HepG2 (cell line): ENCODE measurements around the gene SUOX. TPM values are rescaled to one million over a fixed set of nuclear protein-coding genes. Genes with fewer than 3 reads are reported as not detected.
A peak's percentile ranks its signal among the peaks of the same experiment; 100 is the strongest.

Experiments used
- BHLHE40 ChIP-seq: IDR thresholded peaks from 2 replicates; pipeline ENCODE4 v1.6.1; 2011; ENCODE audit warnings: low read length, improper control_type of control experiment
- DPF2 ChIP-seq: sonication (generic); formaldehyde crosslinking; IDR thresholded peaks from 2 replicates; pipeline ENCODE4 v1.4.0; 2020; ENCODE audit warnings: mild to moderate bottlenecking, low read depth, missing genetic modification reagents, borderline replicate concordance
- EHMT2 ChIP-seq: fragments of 200-600 bp; sonication (generic); IDR thresholded peaks from 2 replicates; pipeline ENCODE4 v1.7.0; 2017; ENCODE audit warnings: antibody characterized with exemption, low read depth, low read length, borderline replicate concordance
- GLMP ChIP-seq: sonication (generic); formaldehyde crosslinking; IDR thresholded peaks from 2 replicates; pipeline ENCODE4 v1.9.0; 2021; ENCODE audit warnings: missing genetic modification reagents, mild to moderate bottlenecking, borderline replicate concordance
- KLF15 ChIP-seq: sonication (generic); formaldehyde crosslinking; IDR thresholded peaks from 2 replicates; pipeline ENCODE4 v1.8.1; 2023; ENCODE audit warnings: borderline replicate concordance, mild to moderate bottlenecking, inconsistent platforms, missing genetic modification reagents, mixed read lengths
- SKIL ChIP-seq: sonication (generic); formaldehyde crosslinking; IDR thresholded peaks from 2 replicates; pipeline ENCODE4 v1.8.0; 2022; ENCODE audit warnings: missing genetic modification reagents, mild to moderate bottlenecking, moderate library complexity, borderline replicate concordance
- SNRNP70 ChIP-seq: fragments of 200-400 bp; formaldehyde crosslinking; IDR thresholded peaks from 2 replicates; pipeline ENCODE4 v1.6.1; 2017; ENCODE audit warnings: mild to moderate bottlenecking, low read depth, low read length, moderate library complexity
- SP1 ChIP-seq, 2 experiments: fragments of 450-650 bp in 1 of 2; sonication (generic) in 1 of 2; formaldehyde crosslinking in 1 of 2; IDR thresholded peaks; 2 replicates each; pipeline versions ENCODE4 v1.4.0 to v1.6.1; 2016 to 2020; ENCODE audit warnings: missing genetic modification reagents in 1 of 2
- TSC22D2 ChIP-seq: sonication (generic); formaldehyde crosslinking; IDR thresholded peaks from 2 replicates; pipeline ENCODE4 v1.5.1; 2020; ENCODE audit warnings: missing genetic modification reagents, mild to moderate bottlenecking, borderline replicate concordance
- ZHX2 ChIP-seq, 2 experiments: sonication (generic) in 1 of 2; formaldehyde crosslinking in 1 of 2; IDR thresholded peaks; 2 replicates each; pipeline versions ENCODE4 v1.6.1 to v1.9.0; 2014 to 2022; ENCODE audit warnings: antibody characterized with exemption in 1 of 2, borderline replicate concordance in 1 of 2, inconsistent platforms in 1 of 2, low read depth in 1 of 2, missing genetic modification reagents in 1 of 2
- ZMYM4 ChIP-seq: sonication (generic); formaldehyde crosslinking; IDR thresholded peaks from 2 replicates; pipeline ENCODE4 v1.8.1; 2023; ENCODE audit warnings: mild to moderate bottlenecking, missing genetic modification reagents
- ZNF124 ChIP-seq: sonication (generic); formaldehyde crosslinking; IDR thresholded peaks from 2 replicates; pipeline ENCODE4 v1.4.0; 2020; ENCODE audit warnings: missing genetic modification reagents
- ZNF543 ChIP-seq: sonication (generic); formaldehyde crosslinking; IDR thresholded peaks from 2 replicates; pipeline ENCODE4 v1.4.0; 2020; ENCODE audit warnings: mild to moderate bottlenecking, missing genetic modification reagents
- ZNF549 ChIP-seq: sonication (generic); formaldehyde crosslinking; IDR thresholded peaks from 2 replicates; pipeline ENCODE4 v1.5.0; 2020; ENCODE audit warnings: missing genetic modification reagents
- ZNF557 ChIP-seq: sonication (generic); formaldehyde crosslinking; IDR thresholded peaks from 2 replicates; pipeline ENCODE4 v1.4.0; 2020; ENCODE audit warnings: missing genetic modification reagents
- ZNF605 ChIP-seq: sonication (generic); formaldehyde crosslinking; IDR thresholded peaks from 2 replicates; pipeline ENCODE4 v1.8.0; 2022; ENCODE audit warnings: mild to moderate bottlenecking, missing genetic modification reagents
- ZNF629 ChIP-seq: sonication (generic); formaldehyde crosslinking; conservative IDR thresholded peaks from 2 replicates; pipeline ENCODE4 v1.5.0; 2020; ENCODE audit warnings: missing genetic modification reagents
- ZNF674 ChIP-seq: sonication (generic); formaldehyde crosslinking; IDR thresholded peaks from 2 replicates; pipeline ENCODE4 v1.5.0; 2020; ENCODE audit warnings: low read depth, mild to moderate bottlenecking, missing genetic modification reagents
- ZNF816 ChIP-seq: sonication (generic); formaldehyde crosslinking; IDR thresholded peaks from 2 replicates; pipeline ENCODE4 v1.8.0; 2022; ENCODE audit warnings: missing genetic modification reagents, mild to moderate bottlenecking, borderline replicate concordance
- polyA plus RNA-seq, 8 experiments: library from polyadenylated mRNA; depleted of rRNA in 3 of 8; stranded (reverse) in 7 of 8; unstranded in 1 of 8; fragments of >200 nt; fragmentation: Illumina TruSeq in 4 of 8; extraction: Trizol in 4 of 8; gene quantifications; 2 replicates each; pipeline versions ENCODE4 v1.2.1 to v1.2.3, GENCODE V29; 2011 to 2016; ENCODE audit warnings: low read depth in 4 of 8, missing spikeins in 1 of 8, mixed read lengths in 1 of 8; ENCODE audit not compliant: insufficient read depth in 1 of 8
- total RNA-seq, 5 experiments: library from RNA; depleted of rRNA; stranded (reverse); fragments of >200 nt; fragmentation: Illumina TruSeq; extraction: Trizol; gene quantifications; 2 replicates each; pipeline ENCODE4 v1.2.3, GENCODE V29; 2016; ENCODE audit warnings: low read depth in 1 of 5

Gene SUOX
- total and polyA plus RNA-seq, 2 of the 13 experiments (the other 11 are each of a cell fraction or from before 2014, with no cell fraction given): 23.9 to 25.9 TPM

- TF ChIP-seq SKIL (CRISPR knock-in tag): no peak
- no peak for TF ChIP-seq ZNF543 (CRISPR knock-in tag)
- TF ChIP-seq EHMT2: no peak
- TF ChIP-seq ZMYM4: peak; percentile 58; the same call in 1 of the 2 replicates
- no peak for TF ChIP-seq BHLHE40
- TF ChIP-seq ZNF557 (CRISPR knock-in tag): no peak
- TF ChIP-seq GLMP (CRISPR knock-in tag): no peak
- TF ChIP-seq SNRNP70: no peak
- TF ChIP-seq ZNF629 (CRISPR knock-in tag): no peak
- TF ChIP-seq ZHX2 (IDR thresholded peaks at IDR 0.05; ENCODE audit: low read depth): no peak
- no peak for TF ChIP-seq ZHX2 (CRISPR knock-in tag; IDR thresholded peaks at IDR 0.05; ENCODE audit: borderline replicate concordance)
- TF ChIP-seq DPF2 (CRISPR knock-in tag): no peak
- no peak for TF ChIP-seq SP1 (IDR thresholded peaks at IDR 0.05)
- TF ChIP-seq SP1 (CRISPR knock-in tag; IDR thresholded peaks at IDR 0.05): no peak
- peak; percentile 56; the same call in 1 of the 2 replicates for TF ChIP-seq KLF15 (CRISPR knock-in tag)
- no peak for TF ChIP-seq ZNF549 (CRISPR knock-in tag)
- no peak for TF ChIP-seq ZNF816 (CRISPR knock-in tag)
- TF ChIP-seq ZNF124 (CRISPR knock-in tag): no peak
- TF ChIP-seq TSC22D2: peak; percentile 26; the same call in 1 of the 2 replicates
- TF ChIP-seq ZNF674 (CRISPR knock-in tag): no peak
- TF ChIP-seq ZNF605: peak; percentile 71; the same call in 1 of the 2 replicates
These were observed at the start of gene SUOX (continued) for GRCh38 chr12:55996715-55997534.
